Uterus (tissue), 2 donors: ENCODE results near the gene TBX2.

Experiments
- POLR2A ChIP-seq, 2 donors: fragments of 450-650 bp; IDR thresholded peaks; one replicate each; pipeline ENCODE4 v1.6.1; 2016; ENCODE audit warnings: antibody characterized with exemption in 2 of 2, mild to moderate bottlenecking in 1 of 2, moderate library complexity in 1 of 2
- TF ChIP-seq, protein P1 (sequence below), 4 experiments: fragments of 200-600 bp in 2 of 4; fragments of 450-650 bp in 2 of 4; sonication (generic) in 2 of 4; IDR thresholded peaks; one replicate each; pipeline ENCODE4 v1.5.1; 2016 to 2019; ENCODE audit warnings: antibody characterized with exemption in 4 of 4, mild to moderate bottlenecking in 2 of 4, moderate library complexity in 1 of 4

DNA sequence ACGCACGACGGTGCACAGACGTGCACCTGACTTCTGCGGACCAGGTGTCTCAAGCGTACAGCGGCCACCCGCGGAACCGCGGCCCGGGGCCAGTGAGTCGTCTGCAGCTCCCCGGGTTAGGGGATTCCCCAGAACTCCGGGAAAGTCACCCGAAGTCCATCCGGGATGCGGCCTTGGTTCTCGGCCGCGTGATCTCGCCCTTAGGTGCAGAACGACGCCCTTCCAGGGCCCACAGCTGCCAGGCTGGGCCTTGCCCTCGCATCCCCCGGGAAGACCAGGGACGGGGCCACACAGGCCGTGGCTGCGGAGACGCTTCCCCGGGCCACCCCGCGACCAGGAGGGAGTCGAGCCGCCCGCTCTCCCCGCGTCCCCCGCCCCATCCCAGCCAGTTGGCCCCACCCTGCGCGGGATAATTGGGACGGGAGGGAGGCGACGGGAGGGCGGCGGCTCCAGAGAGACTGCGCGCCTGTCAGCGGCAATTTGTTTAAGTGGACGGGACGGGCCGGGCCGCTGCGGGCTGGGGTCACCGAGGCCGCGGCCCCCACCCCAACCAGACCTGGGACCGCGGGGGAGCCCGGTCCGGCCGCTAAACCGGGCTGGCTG, 3.6 kb upstream of the TBX2 start:
- TF ChIP-seq, protein P1, sequence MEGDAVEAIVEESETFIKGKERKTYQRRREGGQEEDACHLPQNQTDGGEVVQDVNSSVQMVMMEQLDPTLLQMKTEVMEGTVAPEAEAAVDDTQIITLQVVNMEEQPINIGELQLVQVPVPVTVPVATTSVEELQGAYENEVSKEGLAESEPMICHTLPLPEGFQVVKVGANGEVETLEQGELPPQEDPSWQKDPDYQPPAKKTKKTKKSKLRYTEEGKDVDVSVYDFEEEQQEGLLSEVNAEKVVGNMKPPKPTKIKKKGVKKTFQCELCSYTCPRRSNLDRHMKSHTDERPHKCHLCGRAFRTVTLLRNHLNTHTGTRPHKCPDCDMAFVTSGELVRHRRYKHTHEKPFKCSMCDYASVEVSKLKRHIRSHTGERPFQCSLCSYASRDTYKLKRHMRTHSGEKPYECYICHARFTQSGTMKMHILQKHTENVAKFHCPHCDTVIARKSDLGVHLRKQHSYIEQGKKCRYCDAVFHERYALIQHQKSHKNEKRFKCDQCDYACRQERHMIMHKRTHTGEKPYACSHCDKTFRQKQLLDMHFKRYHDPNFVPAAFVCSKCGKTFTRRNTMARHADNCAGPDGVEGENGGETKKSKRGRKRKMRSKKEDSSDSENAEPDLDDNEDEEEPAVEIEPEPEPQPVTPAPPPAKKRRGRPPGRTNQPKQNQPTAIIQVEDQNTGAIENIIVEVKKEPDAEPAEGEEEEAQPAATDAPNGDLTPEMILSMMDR (IDR thresholded peaks at IDR 0.05): no peak
- TF ChIP-seq POLR2A (IDR thresholded peaks at IDR 0.05): no peak
